GM20000 (cell line): ENCODE data around the gene WNT10A.

ENCODE experiments used
- DNase-seq: peaks from one replicate; pipeline ENCODE4 v3.0.0; 2012; ENCODE audit warnings: low spot score
- CTCF ChIP-seq: IDR thresholded peaks from 2 replicates; pipeline ENCODE4 v1.5.1; 2012; ENCODE audit warnings: mild to moderate bottlenecking, control low read depth; ENCODE audit errors: extremely low read depth, missing control alignments

The WNT10A gene

DNA sequence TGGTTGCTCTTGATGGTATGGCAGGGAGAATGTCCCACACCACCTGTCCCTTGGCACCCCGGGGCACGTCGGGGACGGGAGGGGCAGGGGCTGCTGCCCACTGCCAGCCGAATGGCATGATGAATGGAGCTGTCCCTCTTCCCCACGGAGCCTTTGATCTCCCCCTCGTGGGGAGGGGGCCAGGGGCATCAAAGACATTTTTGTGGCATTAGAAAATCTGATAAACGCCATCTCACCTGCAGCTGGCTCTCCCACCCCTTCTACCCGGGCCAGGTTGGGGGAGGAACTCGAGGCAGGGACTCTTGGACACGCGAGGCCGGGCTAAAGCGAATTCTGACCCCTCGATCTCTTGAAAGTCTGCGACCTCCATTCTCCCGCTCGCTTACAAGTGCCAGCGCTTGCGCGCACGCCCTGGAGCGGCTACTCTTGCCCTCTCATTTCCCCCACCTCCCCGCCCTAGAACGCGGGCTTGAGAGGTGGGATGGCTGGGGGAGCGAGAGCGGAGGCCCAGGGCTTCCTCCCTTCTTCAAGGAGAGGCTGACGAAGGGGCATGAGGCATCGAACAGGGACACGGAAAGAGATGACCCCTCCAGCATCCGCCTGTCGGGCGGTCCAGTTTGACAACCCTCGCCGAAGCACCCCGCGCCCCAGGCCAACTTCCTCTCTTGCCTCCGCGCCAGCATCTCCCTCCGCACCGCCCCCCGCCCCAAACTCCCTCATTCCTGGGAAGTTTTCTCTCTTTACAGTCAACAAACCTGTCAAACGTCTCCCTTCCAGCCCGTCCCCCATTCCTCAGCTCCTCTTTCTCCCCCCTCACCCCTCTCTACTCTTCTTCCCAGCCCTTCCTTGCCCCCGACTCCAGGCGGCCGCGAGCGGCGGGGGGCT lies 21.7 kb upstream of the WNT10A start:
- TF ChIP-seq CTCF = no peak
- DNase-seq = no peak

DNA sequence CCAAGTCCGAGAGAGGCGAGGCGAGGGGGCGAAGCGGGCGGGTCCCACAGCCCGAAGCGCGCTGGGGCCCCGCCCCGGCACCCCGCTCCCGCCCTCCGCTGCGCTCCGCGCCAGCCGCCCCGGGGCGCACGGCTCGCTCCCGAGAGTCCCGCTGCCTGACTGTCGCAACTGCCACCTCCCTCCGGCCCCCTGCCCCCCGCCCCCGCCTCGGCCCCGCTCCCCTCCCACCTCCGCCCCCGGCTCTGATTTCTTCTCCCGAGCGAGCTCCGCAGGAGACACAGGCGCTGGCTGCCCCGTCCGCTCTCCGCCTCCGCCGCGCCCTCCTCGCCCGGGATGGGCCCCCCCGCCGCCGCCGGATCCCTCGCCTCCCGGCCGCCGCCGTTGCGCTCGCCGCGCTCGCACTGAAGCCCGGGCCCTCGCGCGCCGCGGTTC lies 21.1 kb upstream of the WNT10A start, which contains the start of gene WNT6:
WNT6 (plus strand) TSS at position 250 of the 432 bp plus-strand sequence. CDS start 233 bp downstream, outside the sequence.
- TF ChIP-seq CTCF = no peak

DNA sequence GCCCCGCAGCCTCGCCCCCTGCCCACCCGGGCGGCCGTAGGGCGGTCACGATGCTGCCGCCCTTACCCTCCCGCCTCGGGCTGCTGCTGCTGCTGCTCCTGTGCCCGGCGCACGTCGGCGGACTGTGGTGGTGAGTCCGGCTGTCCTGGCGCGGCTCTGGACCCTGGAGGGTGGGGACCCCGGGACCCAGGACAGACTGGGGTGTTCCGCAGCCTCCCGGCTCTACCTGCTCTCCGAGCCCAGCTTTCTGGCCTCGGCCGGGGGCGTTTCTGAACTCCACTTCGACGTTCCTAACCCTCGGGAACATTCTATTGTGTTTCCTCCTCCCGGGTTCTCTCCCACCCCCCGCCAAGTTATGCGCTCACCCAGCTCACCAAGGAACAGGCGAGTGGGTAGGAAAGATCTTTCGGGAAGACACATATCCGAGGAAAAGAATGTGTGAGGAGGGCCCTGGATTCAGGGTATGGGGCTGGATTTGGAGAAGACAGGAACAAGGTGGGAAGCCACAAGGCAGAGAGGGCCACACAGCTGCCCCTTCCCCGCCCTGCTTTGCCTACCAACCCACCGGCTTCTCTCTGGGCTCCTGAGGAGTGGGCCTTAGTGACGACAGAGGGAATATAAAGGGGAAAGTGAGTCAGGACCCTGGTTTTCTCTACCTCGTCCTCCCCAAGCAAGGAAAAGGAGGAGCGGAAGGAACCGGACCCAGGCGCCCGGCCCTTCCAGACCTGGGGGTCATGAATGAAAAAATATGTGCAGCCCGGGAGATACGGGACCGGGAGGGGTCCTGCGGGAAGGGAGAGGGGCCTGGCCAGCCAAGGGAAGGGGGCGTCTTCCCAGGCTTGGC lies 20.4 kb upstream of the WNT10A start:
- TF ChIP-seq CTCF = no peak
- no peak for DNase-seq

More for the DNA sequence above, 21.1 kb upstream of the WNT10A start, which contains the start of gene WNT6:
- DNase-seq = no peak

GRCh38 chr2:218860950-218861381 lies 19.7 kb upstream of the WNT10A start:
- no peak for TF ChIP-seq CTCF
- DNase-seq = no peak

- no peak for TF ChIP-seq CTCF
- no peak for DNase-seq
These were observed 18.9 kb upstream of the WNT10A start for GRCh38 chr2:218861645-218862318.

DNA sequence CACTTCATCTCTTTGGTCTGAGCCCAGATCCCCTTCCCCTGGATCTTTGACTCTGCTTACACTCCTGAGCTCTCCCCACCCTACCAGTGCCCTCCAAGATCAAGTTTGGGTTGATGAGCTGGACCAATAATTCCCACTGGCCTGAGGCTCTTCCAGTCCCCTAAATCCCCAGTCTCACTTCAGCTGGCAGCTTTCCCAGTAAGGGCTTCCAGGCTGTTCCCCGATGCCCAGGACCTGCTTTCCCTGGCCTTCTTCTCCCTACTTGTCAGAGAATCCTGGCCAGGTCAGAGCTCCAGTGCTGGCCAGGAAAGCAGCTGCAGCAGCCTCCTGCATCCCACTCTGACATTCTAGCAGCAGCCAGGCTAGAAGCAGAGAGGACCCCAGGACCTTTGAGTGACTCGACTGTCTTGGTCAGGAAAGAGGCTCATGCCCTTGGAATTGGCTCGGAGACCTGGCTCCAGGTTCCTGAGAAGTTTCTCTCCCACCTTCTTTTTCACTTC lies 17.6 kb upstream of the WNT10A start:
- TF ChIP-seq CTCF = no peak
- DNase-seq = no peak
